HUES6 (cell line): Measurements from ENCODE around the gene TP63.
"Not testable (repeated sequence)": the region's sequence is repeated elsewhere in the genome, so short reads cannot be mapped to it uniquely, and the experiment has no call there.

ENCODE experiments used
- H3K27ac ChIP-seq: 2 replicates; pipeline ENCODE4 v1.7.0; 2013; ENCODE audit warnings: low read depth, mild to moderate bottlenecking, low read length, inconsistent platforms
- H3K27me3 ChIP-seq: 2 replicates; pipeline ENCODE4 v1.6.1; 2013; ENCODE audit warnings: low read length; ENCODE audit not compliant: control insufficient read depth, insufficient read depth
- H3K36me3 ChIP-seq: 2 replicates; pipeline ENCODE4 v1.6.1; 2013; ENCODE audit warnings: low read length; ENCODE audit not compliant: control insufficient read depth, insufficient read depth
- H3K4me1 ChIP-seq: 2 replicates; pipeline ENCODE4 v1.6.1; 2013; ENCODE audit warnings: low read length; ENCODE audit not compliant: control insufficient read depth, insufficient read depth
- H3K4me3 ChIP-seq: 2 replicates; pipeline ENCODE4 v1.5.1; 2013; ENCODE audit warnings: low read depth, low read length
- H3K9ac ChIP-seq: one replicate; pipeline ENCODE4 v1.6.1; 2013; ENCODE audit warnings: mild to moderate bottlenecking, low read length
- H3K9me3 ChIP-seq: 2 replicates; pipeline ENCODE4 v1.6.1; 2013; ENCODE audit warnings: low read depth, low read length; ENCODE audit not compliant: control insufficient read depth, insufficient read depth

TP63 gene

DNA sequence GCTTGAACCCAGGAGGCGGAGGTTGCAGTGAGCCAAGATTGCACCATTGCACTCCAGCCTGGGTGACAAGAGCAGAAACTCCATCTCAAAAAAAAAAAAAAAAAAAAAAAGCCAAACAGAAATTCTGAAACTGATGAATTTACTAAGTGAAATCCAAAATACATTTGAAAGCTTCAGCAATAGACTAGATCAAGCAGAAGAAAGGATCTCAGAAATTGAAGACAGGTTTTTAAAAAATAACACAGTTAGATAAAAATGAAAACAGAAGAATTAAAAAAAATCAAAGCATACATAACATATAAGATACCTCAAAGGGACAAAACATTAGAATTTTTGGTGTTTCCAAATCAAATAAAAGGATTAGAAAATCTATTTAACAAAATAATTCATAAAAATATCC is 114.4 kb downstream of the TP63 start:
- H3K27me3 ChIP-seq, result no peaks in the 10 kb centered on the region
- H3K4me1 ChIP-seq, result no peaks in the 10 kb centered on the region
- H3K9ac ChIP-seq, result no peak overlapping the region
- H3K4me3 ChIP-seq, result no peak overlapping the region
- H3K9me3 ChIP-seq, result 0 out of 2 replicates have a peak, but pooled peaks cover 3% of the 10 kb centered on the region
- no peaks in the 10 kb centered on the region for H3K36me3 ChIP-seq
- no peak overlapping the region for H3K27ac ChIP-seq

DNA sequence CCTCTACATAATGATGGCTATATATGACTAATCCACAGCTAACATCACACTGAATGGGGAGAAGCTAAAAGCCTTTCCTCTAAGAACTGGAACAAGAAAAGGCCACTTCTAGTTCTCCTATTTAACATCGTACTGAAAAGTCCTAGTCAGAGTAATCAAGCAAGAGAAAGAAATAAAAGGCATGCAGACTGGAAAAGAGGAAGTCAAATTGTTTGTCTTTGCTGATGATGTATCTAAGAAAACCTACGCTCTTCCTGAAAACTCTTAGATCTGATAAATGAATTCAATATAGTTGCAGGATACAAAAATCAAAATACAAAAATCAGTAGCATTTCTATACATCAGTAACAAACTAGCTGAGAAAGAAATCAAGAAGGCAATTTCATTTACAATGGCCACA is 116.9 kb downstream of the TP63 start:
- no peak overlapping the region for H3K4me3 ChIP-seq
- 0 out of 2 replicates have a peak, but pooled peaks cover 3% of the 10 kb centered on the region for H3K9me3 ChIP-seq
- no peaks in the 10 kb centered on the region for H3K4me1 ChIP-seq
- H3K27ac ChIP-seq, result no peak overlapping the region
- no peaks in the 10 kb centered on the region for H3K36me3 ChIP-seq
- no peak overlapping the region for H3K9ac ChIP-seq
- H3K27me3 ChIP-seq, result no peaks in the 10 kb centered on the region

DNA sequence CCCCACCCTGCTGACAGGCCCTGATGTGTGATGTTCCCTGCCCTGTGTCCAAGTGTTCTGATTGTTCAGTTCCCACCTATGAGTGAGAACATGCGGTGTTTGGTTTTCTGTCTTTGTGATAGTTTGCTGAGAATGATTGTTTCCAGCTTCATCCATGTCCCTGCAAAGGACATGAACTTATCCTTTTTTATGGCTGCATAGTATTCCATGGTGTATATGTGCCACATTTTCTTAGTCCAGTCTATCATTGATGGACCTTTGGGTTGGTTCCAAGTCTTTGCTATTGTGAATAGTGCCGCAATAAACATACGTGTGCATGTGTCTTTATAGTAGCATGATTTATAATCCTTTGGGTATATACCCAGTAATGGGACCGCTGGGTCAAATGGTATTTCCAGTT is 119.8 kb downstream of the TP63 start:
- not testable (repeated sequence) for H3K4me3 ChIP-seq, H3K9me3 ChIP-seq, H3K27ac ChIP-seq, H3K9ac ChIP-seq, H3K36me3 ChIP-seq, H3K4me1 ChIP-seq, H3K27me3 ChIP-seq

DNA sequence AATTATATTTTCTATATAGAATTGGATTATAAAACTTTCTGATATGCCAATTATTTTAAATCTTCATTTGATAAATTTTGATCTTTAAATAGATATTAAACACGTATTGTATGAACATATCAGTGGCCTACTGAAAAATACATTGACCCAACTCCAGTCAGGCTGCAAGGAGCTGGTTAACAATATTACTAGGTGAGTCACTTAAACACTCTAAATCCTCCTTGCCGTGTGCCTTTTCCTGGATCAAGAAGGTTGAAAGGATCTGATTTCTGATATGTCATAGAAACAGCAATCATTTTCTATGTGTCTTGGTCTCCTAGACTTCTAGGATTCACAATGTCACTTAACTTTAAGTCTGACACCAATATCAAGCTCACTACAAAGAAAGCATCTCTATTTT is 123.2 kb downstream of the TP63 start:
- Histone ChIP-seq H3K4me1 (no peaks in the 10 kb centered on the region; the same call in 1 of the 2 replicates), H3K36me3 (no peaks in the 10 kb centered on the region), H3K4me3 (no peak overlapping the region), H3K27me3 (no peaks in the 10 kb centered on the region), H3K9me3 (no peaks in the 10 kb centered on the region), H3K9ac (no peak overlapping the region), H3K27ac (no peak overlapping the region)

DNA sequence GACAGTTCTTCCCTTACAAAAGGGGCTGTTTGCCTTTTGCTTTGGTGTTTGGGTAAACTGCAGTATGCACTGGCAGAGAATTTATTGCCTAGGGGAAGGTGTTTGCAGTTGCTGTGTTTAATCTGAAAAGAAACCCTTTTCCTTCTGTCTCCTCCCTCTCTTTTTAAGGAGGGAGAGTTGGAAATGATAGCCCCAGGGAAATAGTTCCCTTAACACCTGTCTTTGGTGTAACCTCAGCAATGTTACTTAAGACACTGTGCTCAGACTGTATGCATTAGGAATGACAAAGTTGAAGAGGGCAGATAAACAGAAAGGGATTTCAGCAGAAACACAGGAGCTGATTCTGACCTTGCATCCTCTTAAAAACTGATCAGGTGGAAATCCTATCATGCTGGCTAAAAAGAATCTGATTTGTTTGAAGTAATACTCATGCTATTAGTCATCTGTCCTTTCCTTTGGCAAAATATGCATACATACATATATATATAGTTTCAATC is 125.4 kb downstream of the TP63 start:
- Histone ChIP-seq H3K27ac (no peak overlapping the region), H3K9ac (no peak overlapping the region), H3K9me3 (peaks cover 15% of the 10 kb centered on the region), H3K27me3 (no peaks in the 10 kb centered on the region), H3K36me3 (no peaks in the 10 kb centered on the region), H3K4me1 (no peaks in the 10 kb centered on the region; the same call in 1 of the 2 replicates), H3K4me3 (no peak overlapping the region)

DNA sequence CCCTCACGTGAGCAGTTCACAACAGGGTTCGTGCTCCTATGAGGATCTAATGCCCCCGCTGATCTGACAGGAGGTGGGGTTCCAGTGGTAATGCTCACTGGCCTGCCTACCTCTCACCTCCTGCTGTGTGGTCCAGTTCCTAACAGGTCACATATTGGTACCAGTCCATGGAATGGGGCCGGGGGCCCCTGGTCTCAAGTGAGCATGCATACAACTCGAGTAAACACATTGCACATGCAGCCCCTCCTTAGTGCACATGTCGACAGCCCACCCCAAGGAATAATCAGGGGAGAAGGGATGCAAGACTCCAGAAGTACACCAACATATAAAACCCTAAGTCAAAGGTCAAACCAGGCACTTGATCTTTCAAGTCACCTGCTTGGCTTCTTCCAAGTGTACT is 127.0 kb downstream of the TP63 start:
- Histone ChIP-seq H3K27ac (no peak overlapping the region), H3K4me1 (no peaks in the 10 kb centered on the region; the same call in 1 of the 2 replicates), H3K27me3 (no peaks in the 10 kb centered on the region), H3K4me3 (no peak overlapping the region), H3K9ac (no peak overlapping the region), H3K9me3 (peaks cover 18% of the 10 kb centered on the region), H3K36me3 (no peaks in the 10 kb centered on the region)

DNA sequence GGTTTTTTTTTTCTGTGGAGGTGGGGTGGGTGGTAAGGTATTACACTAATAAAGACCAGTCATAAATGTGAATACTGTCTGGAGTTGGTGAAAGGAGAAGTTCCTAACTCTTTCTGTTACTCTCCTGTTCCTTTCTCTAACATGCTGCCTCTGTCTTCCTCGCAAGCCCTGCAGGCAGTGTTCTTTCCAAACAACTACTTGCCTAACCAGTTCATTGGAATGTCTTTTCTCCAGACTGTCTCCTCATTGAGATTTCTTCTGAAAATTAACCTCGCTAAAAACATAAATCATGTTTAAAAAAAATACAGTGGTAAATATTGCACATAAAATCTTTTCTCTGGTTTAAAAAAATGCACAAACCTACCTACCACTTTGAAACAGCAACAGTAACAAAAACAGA is 135.2 kb downstream of the TP63 start:
- Histone ChIP-seq H3K27me3 (peaks cover under 1% of the 10 kb centered on the region; the same call in 1 of the 2 replicates), H3K4me1 (peaks cover 5% of the 10 kb centered on the region; the same call in 1 of the 2 replicates), H3K4me3 (no peak overlapping the region), H3K36me3 (no peaks in the 10 kb centered on the region), H3K27ac (no peak overlapping the region), H3K9ac (no peak overlapping the region), H3K9me3 (0 out of 2 replicates have a peak, but pooled peaks cover 5% of the 10 kb centered on the region)

DNA sequence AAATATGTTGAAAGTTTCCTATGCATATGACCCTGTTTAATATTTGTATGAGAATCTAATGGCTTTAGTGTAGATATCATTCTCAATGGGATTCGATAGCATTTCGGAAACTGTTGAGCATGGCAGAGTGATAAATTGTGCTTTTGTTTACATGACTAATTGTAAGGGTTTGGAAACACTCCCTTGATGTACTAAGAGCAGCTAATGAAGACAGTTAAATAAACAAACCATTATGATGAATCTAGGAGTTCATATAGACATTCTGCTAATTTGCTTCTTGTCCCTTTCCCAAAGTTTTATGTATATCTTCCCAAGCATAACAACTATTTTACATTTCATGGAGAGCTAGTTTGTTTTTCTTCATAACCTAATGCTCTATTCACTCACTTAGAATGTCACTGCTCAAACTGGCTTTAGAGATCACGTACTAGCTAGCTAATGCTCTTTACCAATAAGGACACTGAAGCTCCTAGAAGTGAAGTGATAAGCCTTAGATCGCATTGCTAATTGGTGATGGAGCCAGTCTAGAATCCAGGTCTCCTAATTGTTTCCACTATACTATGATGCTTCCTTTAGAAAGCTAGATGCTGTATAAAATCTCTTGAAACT is 140.8 kb downstream of the TP63 start:
- H3K9me3 ChIP-seq, result no peaks in the 10 kb centered on the region
- H3K4me1 ChIP-seq, result peaks cover 3% of the 10 kb centered on the region; the same call in 1 of the 2 replicates
- H3K36me3 ChIP-seq, result no peaks in the 10 kb centered on the region
- H3K4me3 ChIP-seq, result no peak overlapping the region
- peaks cover 54% of the 10 kb centered on the region for H3K27me3 ChIP-seq
- no peak overlapping the region for H3K27ac ChIP-seq
- H3K9ac ChIP-seq, result no peak overlapping the region

DNA sequence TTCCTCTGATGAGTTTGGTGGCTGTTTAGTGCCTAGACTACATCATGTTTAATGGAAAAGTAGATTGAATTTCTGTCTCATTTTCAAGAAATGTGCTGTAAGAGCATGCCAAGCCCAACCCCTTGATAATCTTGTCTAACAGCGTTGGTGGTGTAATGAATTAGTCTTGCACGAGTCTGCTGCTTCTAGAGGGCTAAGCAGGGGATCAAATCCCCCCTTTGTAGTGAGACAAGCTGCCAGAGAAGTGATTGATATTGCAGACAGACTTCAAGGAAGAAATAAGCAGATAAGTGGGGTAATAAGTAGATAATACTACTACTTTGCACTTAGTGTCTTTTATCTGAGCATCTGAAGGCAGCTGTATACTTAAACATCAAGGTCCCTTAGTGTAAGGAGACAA is 141.4 kb downstream of the TP63 start:
- no peak overlapping the region for H3K9ac ChIP-seq
- peaks cover 3% of the 10 kb centered on the region; the same call in 1 of the 2 replicates for H3K4me1 ChIP-seq
- H3K4me3 ChIP-seq, result no peak overlapping the region
- no peaks in the 10 kb centered on the region for H3K36me3 ChIP-seq
- H3K9me3 ChIP-seq, result no peaks in the 10 kb centered on the region
- no peak overlapping the region for H3K27ac ChIP-seq
- peaks cover 61% of the 10 kb centered on the region for H3K27me3 ChIP-seq

DNA sequence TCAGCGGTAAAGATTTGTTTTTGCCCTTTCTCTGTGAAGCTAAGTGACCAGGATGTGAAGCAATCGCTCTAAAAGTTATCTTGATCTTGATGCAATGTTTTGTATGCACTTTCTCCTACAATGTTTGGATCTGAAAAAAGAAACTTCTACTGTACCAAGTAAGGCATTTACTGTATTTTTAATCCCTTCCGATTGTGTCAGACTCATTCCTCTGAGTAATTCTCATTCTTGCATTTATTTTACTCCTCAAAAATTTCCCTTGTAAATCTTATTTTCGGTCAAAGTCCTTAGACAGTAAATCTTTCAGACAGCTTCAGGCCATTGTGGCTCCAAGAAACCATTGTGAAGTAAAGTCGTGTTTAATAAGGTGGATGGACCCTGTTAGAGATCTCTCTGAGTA is 141.9 kb downstream of the TP63 start:
- Histone ChIP-seq H3K27ac (no peak overlapping the region), H3K27me3 (peaks cover 65% of the 10 kb centered on the region)

DNA sequence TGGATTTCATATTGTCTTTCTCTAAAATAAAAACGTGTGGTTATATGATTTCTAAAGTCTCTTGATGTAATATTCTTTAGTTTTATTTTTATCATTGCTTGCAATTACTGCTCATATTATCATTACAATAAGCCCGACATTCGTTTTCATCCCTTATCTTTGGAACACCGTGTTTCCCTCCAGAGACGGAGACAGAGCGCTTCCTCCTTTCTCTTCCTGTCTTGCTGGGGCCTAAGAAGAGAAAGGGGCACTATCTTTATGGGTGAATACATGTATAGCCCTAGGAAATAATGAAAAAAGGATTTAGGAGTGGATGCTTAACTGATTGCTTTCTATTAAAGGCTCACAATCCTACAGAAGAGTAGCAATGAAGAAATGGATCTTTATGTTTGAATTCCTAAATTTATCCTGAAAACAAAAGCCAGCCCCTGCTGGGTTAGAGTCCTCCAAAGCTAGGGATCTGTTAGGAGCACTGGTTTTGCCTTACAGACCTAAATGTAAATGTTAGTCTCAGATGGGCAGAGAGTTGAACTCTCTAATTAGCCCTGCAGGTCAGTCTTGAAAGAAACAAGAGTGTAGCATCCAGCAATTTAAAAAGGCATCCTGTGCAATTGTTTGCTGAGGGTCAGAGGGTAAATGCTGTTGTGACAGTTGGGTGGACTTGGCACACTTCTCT is 145.1 kb downstream of the TP63 start:
- Histone ChIP-seq H3K4me1 (peaks cover 3% of the 10 kb centered on the region; the same call in 1 of the 2 replicates), H3K4me3 (no peak overlapping the region), H3K27me3 (peaks cover 97% of the 10 kb centered on the region), H3K27ac (no peak overlapping the region), H3K36me3 (no peaks in the 10 kb centered on the region), H3K9ac (no peak overlapping the region), H3K9me3 (no peaks in the 10 kb centered on the region)

More for the DNA sequence above, 141.9 kb downstream of the TP63 start:
- no peaks in the 10 kb centered on the region for H3K36me3 ChIP-seq
- no peak overlapping the region for H3K9ac ChIP-seq
- peaks cover 3% of the 10 kb centered on the region; the same call in 1 of the 2 replicates for H3K4me1 ChIP-seq
- no peak overlapping the region for H3K4me3 ChIP-seq
- H3K9me3 ChIP-seq, result no peaks in the 10 kb centered on the region
